NB4 (cell line): Measurements from ENCODE around the gene RAB15.
A peak's percentile ranks its signal among the peaks of the same experiment; 100 is the strongest.

ENCODE experiments used
- DNase-seq: peaks from one replicate; pipeline ENCODE4 v3.0.0; 2010; ENCODE audit warnings: low read depth
- H3K4me3 ChIP-seq: one replicate; pipeline ENCODE4 v1.5.1; 2011; ENCODE audit warnings: mild to moderate bottlenecking, low read depth, low read length, moderate library complexity
- CTCF ChIP-seq: IDR thresholded peaks from one replicate; pipeline ENCODE4 v1.5.1; 2012; ENCODE audit warnings: low read depth, low read length
- MYC ChIP-seq: IDR thresholded peaks from 2 replicates; pipeline ENCODE4 v1.6.1; 2011; ENCODE audit warnings: low read depth, low read length
- POLR2A ChIP-seq: IDR thresholded peaks from 2 replicates; pipeline ENCODE4 v1.6.1; 2011; ENCODE audit warnings: mild to moderate bottlenecking; ENCODE audit not compliant: insufficient read length; ENCODE audit errors: extremely low read depth
- TF ChIP-seq, protein P1 (sequence below): IDR thresholded peaks from 2 replicates; pipeline ENCODE4 v1.6.1; 2011; ENCODE audit warnings: low read depth, low read length

Gene RAB15

GRCh38 chr14:64995291-64995690 is 23.2 kb upstream of the RAB15 start:
- no peak for DNase-seq
- no peak overlapping the region for H3K4me3 ChIP-seq
- TF ChIP-seq CTCF (no peak), POLR2A (no peak), MYC (no peak)
- TF ChIP-seq, protein P1, sequence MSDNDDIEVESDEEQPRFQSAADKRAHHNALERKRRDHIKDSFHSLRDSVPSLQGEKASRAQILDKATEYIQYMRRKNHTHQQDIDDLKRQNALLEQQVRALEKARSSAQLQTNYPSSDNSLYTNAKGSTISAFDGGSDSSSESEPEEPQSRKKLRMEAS: no peak

GRCh38 chr14:64994540-64994939 is 22.4 kb upstream of the RAB15 start:
- no peak for DNase-seq
- no peak for TF ChIP-seq MYC
- TF ChIP-seq POLR2A: no peak
- TF ChIP-seq, protein P1: no peak
- no peak for TF ChIP-seq CTCF
- no peak overlapping the region for H3K4me3 ChIP-seq

DNA sequence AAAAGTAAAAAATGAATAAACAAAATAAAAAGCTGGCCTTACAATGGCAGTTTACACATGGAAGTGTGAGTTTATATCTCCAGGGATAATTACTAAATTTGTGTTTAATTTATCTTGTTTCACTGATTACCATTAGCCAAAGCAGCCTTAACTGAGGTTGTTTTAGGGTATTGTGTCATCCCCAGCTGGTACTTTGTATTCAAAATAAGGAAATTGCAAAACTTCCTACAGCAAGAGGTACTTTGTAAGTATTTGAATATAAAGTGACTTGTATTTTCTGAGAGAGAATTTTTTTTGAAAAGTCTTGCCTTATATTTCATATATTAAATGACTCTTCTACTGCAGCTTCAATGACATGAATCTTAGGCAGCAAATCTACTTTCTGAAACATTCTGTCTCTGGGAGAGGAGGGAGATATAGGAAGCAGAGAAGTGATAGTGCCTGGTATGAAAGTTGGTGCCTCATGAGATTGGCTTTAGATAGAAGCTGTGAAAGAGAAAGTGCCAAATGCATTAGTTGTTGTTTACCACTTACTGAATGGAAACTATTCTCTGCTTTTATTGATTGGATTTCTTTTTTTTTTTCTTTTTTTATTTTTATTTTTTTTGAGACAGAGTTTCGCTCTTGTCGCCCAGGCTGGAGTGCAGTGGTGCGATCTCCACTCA is 21.3 kb upstream of the RAB15 start:
- peak overlapping the region; percentile 22 for H3K4me3 ChIP-seq
- TF ChIP-seq POLR2A (no peak), MYC (peak; percentile 22; the same call in 1 of the 2 replicates), CTCF (no peak)
- TF ChIP-seq, protein P1: peak; percentile 35; the same call in 1 of the 2 replicates

DNA sequence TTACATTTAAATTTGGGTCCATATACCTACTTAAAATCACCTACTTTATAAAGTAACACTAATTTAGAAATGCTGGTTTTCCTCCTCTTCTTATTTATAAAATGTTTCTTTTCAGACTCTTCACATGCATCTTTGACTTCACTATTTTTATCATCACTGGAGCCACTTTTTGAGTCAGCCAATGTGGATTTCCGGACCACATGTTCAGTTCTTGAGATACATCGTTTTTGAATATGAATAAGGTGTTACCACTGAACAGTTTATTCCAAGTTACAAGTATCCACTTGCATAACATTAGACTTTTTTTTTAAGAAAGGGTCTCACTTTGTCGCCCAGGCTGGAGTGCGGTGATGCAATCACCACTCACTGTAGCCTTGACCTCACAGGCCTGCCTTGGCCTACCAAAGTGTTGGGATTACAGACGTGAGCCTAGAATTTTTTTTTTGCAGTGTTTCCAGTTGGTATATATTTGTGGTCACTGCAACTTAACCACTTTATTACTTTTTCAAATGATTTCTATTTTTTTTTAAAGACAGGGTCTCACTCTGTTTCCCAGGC is 20.3 kb upstream of the RAB15 start:
- H3K4me3 ChIP-seq: no peak overlapping the region
- DNase-seq: peak; percentile 68
- TF ChIP-seq, protein P1: peak; percentile 37; the same call in 1 of the 2 replicates
- no peak for TF ChIP-seq MYC

More for the DNA sequence above, 21.3 kb upstream of the RAB15 start:
- DNase-seq: peak; percentile 75

- peak overlapping the region; percentile 91 for H3K4me3 ChIP-seq
- DNase-seq: no peak
- TF ChIP-seq POLR2A (no peak), CTCF (no peak), MYC (no peak)
- TF ChIP-seq, protein P1: no peak
Observed at GRCh38 chr14:64990939-64991338, 18.8 kb upstream of the RAB15 start.

GRCh38 chr14:64990296-64990695 is 18.2 kb upstream of the RAB15 start:
- TF ChIP-seq MYC (no peak), POLR2A (no peak)
- TF ChIP-seq, protein P1: peak; percentile 46; the same call in 1 of the 2 replicates
- H3K4me3 ChIP-seq: peak overlapping the region; percentile 91
- peak; percentile 36 for DNase-seq
